Activated B cell treated with CpG ODN at 0.5 μM for 24 hours (primary cell): ENCODE results near the gene CHRM5. TPM values are rescaled to one million over a fixed set of nuclear protein-coding genes. Genes with fewer than 3 reads are reported as not detected.

ENCODE experiments used
- ATAC-seq: fragments of 200-7000 bp; cut with Tn5 transposase; one replicate; pipeline ENCODE4 v1.10.0; 2021; ENCODE audit warnings: low read depth, mild to moderate bottlenecking, moderate library complexity
- CTCF ChIA-PET: fragments of 350-600 bp; sonication (Branson Sonifier 250); formaldehyde crosslinking; loops from one replicate; lab custom pipeline; 2021; ENCODE audit warnings: antibody characterized with exemption; lab: Charles Lee
- POLR2A ChIA-PET: fragments of 350-600 bp; sonication (Branson Sonifier 250); formaldehyde crosslinking; loops from one replicate; lab custom pipeline; 2021; ENCODE audit warnings: antibody characterized with exemption; lab: Charles Lee
- DNase-seq: peaks from one replicate; pipeline ENCODE4 v3.0.0; 2022
- H3K27ac Mint-ChIP-seq: one replicate; pipeline ENCODE4 v1.8.0; 2020; ENCODE audit warnings: mixed read lengths
- H3K27me3 Mint-ChIP-seq: one replicate; pipeline ENCODE4 v1.8.0; 2021; ENCODE audit warnings: mixed read lengths
- H3K36me3 Mint-ChIP-seq: one replicate; pipeline ENCODE4 v1.8.0; 2021; ENCODE audit warnings: low read depth, mixed read lengths
- H3K4me1 Mint-ChIP-seq: one replicate; pipeline ENCODE4 v1.8.0; 2021; ENCODE audit warnings: mixed read lengths
- H3K4me3 Mint-ChIP-seq: one replicate; pipeline ENCODE4 v1.8.0; 2020; ENCODE audit warnings: mild to moderate bottlenecking, mixed read lengths
- H3K9me3 Mint-ChIP-seq: one replicate; pipeline ENCODE4 v1.8.0; 2020; ENCODE audit warnings: mixed read lengths
- intact Hi-C: fragments of 100-400 bp; cut with micrococcal nuclease; formaldehyde crosslinking; loops from one replicate; pipeline ENCODE4 v1.15.1; 2024
- total RNA-seq: library from RNA; stranded (reverse); gene quantifications from 2 replicates; pipeline ENCODE4 v1.2.3, GENCODE V29; 2022
- TF ChIP-seq, protein P1 (sequence below): fragments of 200-600 bp; IDR thresholded peaks from one replicate; pipeline ENCODE4 v1.8.0; 2022; ENCODE audit warnings: antibody characterized with exemption, mild to moderate bottlenecking

CHRM5 gene, protein sequence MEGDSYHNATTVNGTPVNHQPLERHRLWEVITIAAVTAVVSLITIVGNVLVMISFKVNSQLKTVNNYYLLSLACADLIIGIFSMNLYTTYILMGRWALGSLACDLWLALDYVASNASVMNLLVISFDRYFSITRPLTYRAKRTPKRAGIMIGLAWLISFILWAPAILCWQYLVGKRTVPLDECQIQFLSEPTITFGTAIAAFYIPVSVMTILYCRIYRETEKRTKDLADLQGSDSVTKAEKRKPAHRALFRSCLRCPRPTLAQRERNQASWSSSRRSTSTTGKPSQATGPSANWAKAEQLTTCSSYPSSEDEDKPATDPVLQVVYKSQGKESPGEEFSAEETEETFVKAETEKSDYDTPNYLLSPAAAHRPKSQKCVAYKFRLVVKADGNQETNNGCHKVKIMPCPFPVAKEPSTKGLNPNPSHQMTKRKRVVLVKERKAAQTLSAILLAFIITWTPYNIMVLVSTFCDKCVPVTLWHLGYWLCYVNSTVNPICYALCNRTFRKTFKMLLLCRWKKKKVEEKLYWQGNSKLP
- total RNA-seq = not detected in 2 replicates

DNA sequence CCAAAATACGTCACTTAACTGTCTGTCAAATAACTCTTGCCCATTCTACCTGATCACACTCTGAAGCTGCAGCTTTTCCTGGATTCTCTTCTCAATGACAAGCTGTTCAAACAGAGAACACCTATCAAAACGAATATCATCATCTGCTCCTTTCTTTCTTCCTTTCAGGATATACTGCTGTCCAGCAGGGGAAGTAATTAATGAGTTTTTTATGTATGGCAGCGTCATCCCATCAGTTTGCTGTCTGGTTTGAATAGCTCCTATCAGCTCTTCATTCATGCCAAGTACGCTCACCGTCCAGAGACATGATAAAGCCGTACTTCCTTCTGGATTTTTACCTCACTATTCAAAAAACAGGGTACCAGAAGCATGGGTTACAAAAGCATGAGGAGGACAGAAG is at the start of gene CHRM5:
Gene CHRM5 (plus strand): TSS at position 274 of the 400 bp plus-strand sequence. CDS start 94,221 bp downstream, outside the sequence.
- Mint-ChIP-seq H3K9me3 (no peaks in the 10 kb centered on the region), H3K27me3 (no peaks in the 10 kb centered on the region), H3K27ac (no peak within 1 kb of the TSS), H3K4me1 (no peaks in the 10 kb centered on the region), H3K4me3 (no peak within 1 kb of the TSS), H3K36me3 (no peaks in the 10 kb centered on the region)
- intact Hi-C loops = no loop called here
- CTCF ChIA-PET = interaction anchor here (1.0 to 1.4 kb wide), 2 partner anchors 10 to 40 kb away, joined by 4 read pairs; no protein-coding TSS in a partner anchor
- ATAC-seq (no peak), DNase-seq (no peak)
- POLR2A ChIA-PET = no interaction called here
- TF ChIP-seq, protein P1, sequence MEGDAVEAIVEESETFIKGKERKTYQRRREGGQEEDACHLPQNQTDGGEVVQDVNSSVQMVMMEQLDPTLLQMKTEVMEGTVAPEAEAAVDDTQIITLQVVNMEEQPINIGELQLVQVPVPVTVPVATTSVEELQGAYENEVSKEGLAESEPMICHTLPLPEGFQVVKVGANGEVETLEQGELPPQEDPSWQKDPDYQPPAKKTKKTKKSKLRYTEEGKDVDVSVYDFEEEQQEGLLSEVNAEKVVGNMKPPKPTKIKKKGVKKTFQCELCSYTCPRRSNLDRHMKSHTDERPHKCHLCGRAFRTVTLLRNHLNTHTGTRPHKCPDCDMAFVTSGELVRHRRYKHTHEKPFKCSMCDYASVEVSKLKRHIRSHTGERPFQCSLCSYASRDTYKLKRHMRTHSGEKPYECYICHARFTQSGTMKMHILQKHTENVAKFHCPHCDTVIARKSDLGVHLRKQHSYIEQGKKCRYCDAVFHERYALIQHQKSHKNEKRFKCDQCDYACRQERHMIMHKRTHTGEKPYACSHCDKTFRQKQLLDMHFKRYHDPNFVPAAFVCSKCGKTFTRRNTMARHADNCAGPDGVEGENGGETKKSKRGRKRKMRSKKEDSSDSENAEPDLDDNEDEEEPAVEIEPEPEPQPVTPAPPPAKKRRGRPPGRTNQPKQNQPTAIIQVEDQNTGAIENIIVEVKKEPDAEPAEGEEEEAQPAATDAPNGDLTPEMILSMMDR = no peak

DNA sequence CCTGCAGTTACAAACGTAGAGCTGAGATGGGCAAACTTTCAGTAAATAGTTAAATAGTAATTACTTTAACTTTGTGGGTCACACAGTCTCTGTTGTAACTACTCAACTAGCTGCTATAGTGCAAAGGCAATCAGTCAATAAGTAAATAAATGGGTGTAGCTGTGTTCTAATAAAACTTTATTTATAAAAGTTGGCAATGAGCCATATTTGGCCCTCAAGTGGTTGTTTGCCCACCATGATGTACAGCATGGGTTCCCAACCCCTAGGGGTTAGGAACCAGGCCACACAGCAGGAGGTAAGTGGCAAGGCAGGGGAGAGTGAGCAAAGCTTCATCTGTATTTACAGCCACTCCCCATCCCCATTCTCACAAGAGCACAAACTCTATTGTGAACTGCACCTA is 44.9 kb upstream of the CHRM5 start:
- ATAC-seq (no peak), DNase-seq (no peak)
- Mint-ChIP-seq H3K27me3 (no peaks in the 10 kb centered on the region), H3K9me3 (no peaks in the 10 kb centered on the region), H3K4me3 (no peak overlapping the region), H3K4me1 (no peaks in the 10 kb centered on the region), H3K27ac (no peak overlapping the region), H3K36me3 (no peaks in the 10 kb centered on the region)
- ChIA-PET POLR2A (no interaction called here), CTCF (no interaction called here)
- TF ChIP-seq, protein P1 = no peak
- intact Hi-C loops = no loop called here

DNA sequence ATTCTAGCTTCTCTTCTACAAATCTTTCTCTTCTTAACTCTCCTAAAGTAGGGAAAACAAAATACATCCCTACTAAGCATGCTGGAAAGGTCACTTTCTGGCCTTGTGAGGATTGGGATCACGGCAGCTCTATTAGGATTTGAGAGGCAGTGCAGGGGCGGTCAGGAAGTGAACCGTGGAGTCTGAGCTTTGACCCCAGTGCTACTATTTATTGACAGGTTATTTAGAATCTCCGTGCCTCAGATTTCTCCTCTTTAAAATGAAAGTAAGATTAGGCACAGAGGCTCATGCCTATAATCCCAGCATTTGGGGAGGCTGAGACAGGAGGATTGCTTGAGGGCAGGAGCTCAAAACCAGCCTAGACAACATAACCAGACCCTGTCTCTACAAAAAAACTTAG is 42.0 kb upstream of the CHRM5 start:
- ChIA-PET CTCF (no interaction called here), POLR2A (no interaction called here)
- Mint-ChIP-seq H3K27ac (no peak overlapping the region), H3K27me3 (no peaks in the 10 kb centered on the region), H3K36me3 (no peaks in the 10 kb centered on the region), H3K4me1 (no peaks in the 10 kb centered on the region), H3K9me3 (no peaks in the 10 kb centered on the region), H3K4me3 (no peak overlapping the region)
- intact Hi-C loops = no loop called here
- TF ChIP-seq, protein P1 = no peak
- DNase-seq (no peak), ATAC-seq (no peak)

DNA sequence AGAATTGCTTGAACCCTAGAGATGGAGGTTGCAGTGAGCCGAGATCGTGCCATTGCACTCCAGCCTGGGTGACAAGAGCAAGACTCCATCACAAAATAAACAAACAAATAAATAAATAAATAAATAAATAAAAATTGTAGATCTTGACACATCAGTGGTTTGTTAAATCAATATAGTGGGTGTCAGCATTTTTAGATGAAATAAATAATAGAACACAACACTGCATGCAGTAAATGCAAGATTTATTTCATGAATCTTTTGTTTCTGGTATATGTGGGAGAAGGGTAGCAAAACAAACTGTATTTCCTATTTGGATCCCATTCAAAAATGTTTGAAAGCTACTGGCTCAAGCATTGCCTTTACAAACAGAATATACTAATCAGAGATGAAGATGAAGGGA is 35.6 kb upstream of the CHRM5 start:
- TF ChIP-seq, protein P1 = no peak
- no peaks in the 10 kb centered on the region for H3K4me1 Mint-ChIP-seq
- ChIA-PET CTCF (no interaction called here), POLR2A (no interaction called here)
- DNase-seq (no peak), ATAC-seq (no peak)
- H3K27ac Mint-ChIP-seq = no peak overlapping the region
- no peaks in the 10 kb centered on the region for H3K36me3 Mint-ChIP-seq
- H3K27me3 Mint-ChIP-seq = no peaks in the 10 kb centered on the region
- intact Hi-C loops = no loop called here
- H3K4me3 Mint-ChIP-seq = no peak overlapping the region
- peaks cover 1% of the 10 kb centered on the region for H3K9me3 Mint-ChIP-seq

DNA sequence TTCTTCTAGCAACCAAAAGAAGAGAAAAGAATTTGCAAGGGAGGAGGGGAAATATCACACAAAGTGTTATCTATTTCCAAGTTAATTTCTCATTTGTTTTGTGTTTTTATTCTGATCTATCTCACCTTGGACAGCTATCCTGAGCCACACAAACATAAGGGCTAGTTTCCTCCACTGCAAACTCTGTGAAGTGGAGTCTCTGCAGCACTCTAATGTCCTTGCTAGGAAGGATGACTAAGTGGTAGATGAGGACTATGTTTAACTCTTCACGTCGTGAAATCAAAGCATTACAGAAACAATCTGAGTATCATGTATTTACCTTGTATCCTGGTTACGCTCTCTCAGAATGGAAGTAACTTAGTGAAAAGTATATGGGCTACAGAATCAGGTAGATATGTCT is 33.9 kb upstream of the CHRM5 start:
- ATAC-seq (no peak), DNase-seq (no peak)
- intact Hi-C loops = no loop called here
- no peaks in the 10 kb centered on the region for H3K27me3 Mint-ChIP-seq
- H3K36me3 Mint-ChIP-seq = no peaks in the 10 kb centered on the region
- no peak overlapping the region for H3K4me3 Mint-ChIP-seq
- TF ChIP-seq, protein P1 = no peak
- ChIA-PET POLR2A (no interaction called here), CTCF (no interaction called here)
- no peak overlapping the region for H3K27ac Mint-ChIP-seq
- H3K4me1 Mint-ChIP-seq = no peaks in the 10 kb centered on the region
- peaks cover 1% of the 10 kb centered on the region for H3K9me3 Mint-ChIP-seq
